ENCODE measurements around the gene TMTC3.

Gene TMTC3

GRCh38 chr12:88192426-88192825, 50.3 kb downstream of the TMTC3 start:
- Histone ChIP-seq H4K20me1 (ENCODE audit: insufficient read depth, low read length) (no peaks in the 10 kb centered on the region), H3K36me3 (replicated peaks; ENCODE audit: low read depth, low read length) (peaks cover 9% of the 10 kb centered on the region), H2AFZ (ENCODE audit: low read depth, low read length) (no peak overlapping the region), H3K4me3 (ENCODE audit: low read length) (no peak overlapping the region), H3K27ac (ENCODE audit: low read length) (no peak overlapping the region), H3K27me3 (ENCODE audit: low read depth, low read length) (no peaks in the 10 kb centered on the region), H3K9ac (ENCODE audit: low read length) (no peak overlapping the region), H3K4me2 (ENCODE audit: low read length) (no peak overlapping the region), H3K9me3 (ENCODE audit: insufficient read depth, low read length) (no peaks in the 10 kb centered on the region), H3K4me1 (ENCODE audit: low read length) (no peaks in the 10 kb centered on the region), H3K79me2 (ENCODE audit: low read length) (no peaks in the 10 kb centered on the region)
- TF ChIP-seq EZH2phosphoT487 (IDR thresholded peaks at IDR 0.05; ENCODE audit: low read depth) = no peak
- no peak for TF ChIP-seq CTCF (IDR thresholded peaks at IDR 0.05; ENCODE audit: low read depth, low read length)

- H3K4me1 ChIP-seq (ENCODE audit: low read length) = no peaks in the 10 kb centered on the region
- H3K27me3 ChIP-seq (ENCODE audit: low read depth, low read length) = no peaks in the 10 kb centered on the region
- H3K27ac ChIP-seq (ENCODE audit: low read length) = no peak overlapping the region
- no peaks in the 10 kb centered on the region for H3K79me2 ChIP-seq (ENCODE audit: low read length)
- no peaks in the 10 kb centered on the region for H3K9me3 ChIP-seq (ENCODE audit: insufficient read depth, low read length)
- H3K36me3 ChIP-seq (replicated peaks; ENCODE audit: low read depth, low read length) = peaks cover 9% of the 10 kb centered on the region
- H3K4me2 ChIP-seq (ENCODE audit: low read length) = no peak overlapping the region
- TF ChIP-seq EZH2phosphoT487 (IDR thresholded peaks at IDR 0.05; ENCODE audit: low read depth) (no peak), CTCF (IDR thresholded peaks at IDR 0.05; ENCODE audit: low read depth, low read length) (no peak)
- H4K20me1 ChIP-seq (ENCODE audit: insufficient read depth, low read length) = no peaks in the 10 kb centered on the region
- H3K4me3 ChIP-seq (ENCODE audit: low read length) = no peak overlapping the region
- no peak overlapping the region for H2AFZ ChIP-seq (ENCODE audit: low read depth, low read length)
- no peak overlapping the region for H3K9ac ChIP-seq (ENCODE audit: low read length)
These were observed 52.8 kb downstream of the TMTC3 start for GRCh38 chr12:88194868-88195267.

GRCh38 chr12:88200029-88200428, 57.9 kb downstream of the TMTC3 start:
- no peaks in the 10 kb centered on the region for H4K20me1 ChIP-seq (ENCODE audit: insufficient read depth, low read length)
- no peaks in the 10 kb centered on the region for H3K79me2 ChIP-seq (ENCODE audit: low read length)
- H3K9ac ChIP-seq (ENCODE audit: low read length) = no peak overlapping the region

GRCh38 chr12:88202500-88202899, 60.4 kb downstream of the TMTC3 start:
- no peaks in the 10 kb centered on the region for H3K4me1 ChIP-seq (ENCODE audit: low read length)
- no peak overlapping the region for H3K4me2 ChIP-seq (ENCODE audit: low read length)
- no peak overlapping the region for H3K4me3 ChIP-seq (ENCODE audit: low read length)
- H3K9ac ChIP-seq (ENCODE audit: low read length) = no peak overlapping the region
- H3K9me3 ChIP-seq (ENCODE audit: insufficient read depth, low read length) = no peaks in the 10 kb centered on the region
- no peaks in the 10 kb centered on the region for H3K27me3 ChIP-seq (ENCODE audit: low read depth, low read length)
- H2AFZ ChIP-seq (ENCODE audit: low read depth, low read length) = no peak overlapping the region
- TF ChIP-seq EZH2phosphoT487 (IDR thresholded peaks at IDR 0.05; ENCODE audit: low read depth) = no peak
- TF ChIP-seq CTCF (IDR thresholded peaks at IDR 0.05; ENCODE audit: low read depth, low read length) = no peak
- H3K36me3 ChIP-seq (replicated peaks; ENCODE audit: low read depth, low read length) = no peaks in the 10 kb centered on the region
- H4K20me1 ChIP-seq (ENCODE audit: insufficient read depth, low read length) = no peaks in the 10 kb centered on the region
- no peak overlapping the region for H3K27ac ChIP-seq (ENCODE audit: low read length)
- H3K79me2 ChIP-seq (ENCODE audit: low read length) = no peaks in the 10 kb centered on the region

More at GRCh38 chr12:88200029-88200428, 57.9 kb downstream of the TMTC3 start:
- H3K4me1 ChIP-seq (ENCODE audit: low read length) = no peaks in the 10 kb centered on the region
- H3K4me3 ChIP-seq (ENCODE audit: low read length) = no peak overlapping the region
- no peak overlapping the region for H3K4me2 ChIP-seq (ENCODE audit: low read length)
- H3K9me3 ChIP-seq (ENCODE audit: insufficient read depth, low read length) = no peaks in the 10 kb centered on the region
- H2AFZ ChIP-seq (ENCODE audit: low read depth, low read length) = no peak overlapping the region
- no peaks in the 10 kb centered on the region for H3K27me3 ChIP-seq (ENCODE audit: low read depth, low read length)
- no peak overlapping the region for H3K27ac ChIP-seq (ENCODE audit: low read length)
- no peak for TF ChIP-seq CTCF (IDR thresholded peaks at IDR 0.05; ENCODE audit: low read depth, low read length)
- TF ChIP-seq EZH2phosphoT487 (IDR thresholded peaks at IDR 0.05; ENCODE audit: low read depth) = no peak
- H3K36me3 ChIP-seq (replicated peaks; ENCODE audit: low read depth, low read length) = peaks cover 6% of the 10 kb centered on the region
